GM12875 (cell line): Measurements from ENCODE around the gene PGA5.

ENCODE experiments used
- H3K4me3 ChIP-seq: one replicate; pipeline ENCODE4 v1.5.1; 2011; ENCODE audit warnings: low read depth, low read length, control low read depth
- TF ChIP-seq, protein P1 (sequence below): IDR thresholded peaks from 2 replicates; pipeline ENCODE4 v1.5.1; 2011; ENCODE audit warnings: low read depth, mild to moderate bottlenecking, control low read depth, inconsistent platforms, low read length, moderate library complexity, borderline replicate concordance; ENCODE audit not compliant: insufficient read depth

Gene PGA5

DNA sequence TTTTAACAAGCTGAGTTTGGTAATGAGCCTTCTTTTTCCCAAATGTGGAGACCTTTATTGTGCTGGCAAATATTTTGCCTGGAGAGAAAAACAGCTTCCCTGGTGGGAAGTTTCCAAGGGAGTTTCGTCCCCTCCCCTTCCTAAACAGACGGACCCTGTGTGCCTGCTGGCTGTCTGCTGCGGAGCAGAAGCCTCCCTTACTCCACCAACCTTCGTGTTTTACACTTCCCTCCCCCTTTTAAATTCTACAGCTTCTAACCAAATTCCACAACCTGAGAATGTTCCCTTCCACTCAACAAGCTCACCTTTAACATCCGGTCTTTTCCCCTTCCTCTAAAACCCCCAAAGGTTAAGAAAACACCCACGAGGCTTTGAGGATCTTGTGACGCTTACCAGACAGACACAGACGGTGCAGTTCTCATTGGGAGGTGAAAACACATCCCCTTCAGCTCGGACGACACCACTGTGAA, 37.1 kb downstream of the PGA5 start:
- no peak overlapping the region for H3K4me3 ChIP-seq
- TF ChIP-seq, protein P1, sequence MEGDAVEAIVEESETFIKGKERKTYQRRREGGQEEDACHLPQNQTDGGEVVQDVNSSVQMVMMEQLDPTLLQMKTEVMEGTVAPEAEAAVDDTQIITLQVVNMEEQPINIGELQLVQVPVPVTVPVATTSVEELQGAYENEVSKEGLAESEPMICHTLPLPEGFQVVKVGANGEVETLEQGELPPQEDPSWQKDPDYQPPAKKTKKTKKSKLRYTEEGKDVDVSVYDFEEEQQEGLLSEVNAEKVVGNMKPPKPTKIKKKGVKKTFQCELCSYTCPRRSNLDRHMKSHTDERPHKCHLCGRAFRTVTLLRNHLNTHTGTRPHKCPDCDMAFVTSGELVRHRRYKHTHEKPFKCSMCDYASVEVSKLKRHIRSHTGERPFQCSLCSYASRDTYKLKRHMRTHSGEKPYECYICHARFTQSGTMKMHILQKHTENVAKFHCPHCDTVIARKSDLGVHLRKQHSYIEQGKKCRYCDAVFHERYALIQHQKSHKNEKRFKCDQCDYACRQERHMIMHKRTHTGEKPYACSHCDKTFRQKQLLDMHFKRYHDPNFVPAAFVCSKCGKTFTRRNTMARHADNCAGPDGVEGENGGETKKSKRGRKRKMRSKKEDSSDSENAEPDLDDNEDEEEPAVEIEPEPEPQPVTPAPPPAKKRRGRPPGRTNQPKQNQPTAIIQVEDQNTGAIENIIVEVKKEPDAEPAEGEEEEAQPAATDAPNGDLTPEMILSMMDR, result no peak

DNA sequence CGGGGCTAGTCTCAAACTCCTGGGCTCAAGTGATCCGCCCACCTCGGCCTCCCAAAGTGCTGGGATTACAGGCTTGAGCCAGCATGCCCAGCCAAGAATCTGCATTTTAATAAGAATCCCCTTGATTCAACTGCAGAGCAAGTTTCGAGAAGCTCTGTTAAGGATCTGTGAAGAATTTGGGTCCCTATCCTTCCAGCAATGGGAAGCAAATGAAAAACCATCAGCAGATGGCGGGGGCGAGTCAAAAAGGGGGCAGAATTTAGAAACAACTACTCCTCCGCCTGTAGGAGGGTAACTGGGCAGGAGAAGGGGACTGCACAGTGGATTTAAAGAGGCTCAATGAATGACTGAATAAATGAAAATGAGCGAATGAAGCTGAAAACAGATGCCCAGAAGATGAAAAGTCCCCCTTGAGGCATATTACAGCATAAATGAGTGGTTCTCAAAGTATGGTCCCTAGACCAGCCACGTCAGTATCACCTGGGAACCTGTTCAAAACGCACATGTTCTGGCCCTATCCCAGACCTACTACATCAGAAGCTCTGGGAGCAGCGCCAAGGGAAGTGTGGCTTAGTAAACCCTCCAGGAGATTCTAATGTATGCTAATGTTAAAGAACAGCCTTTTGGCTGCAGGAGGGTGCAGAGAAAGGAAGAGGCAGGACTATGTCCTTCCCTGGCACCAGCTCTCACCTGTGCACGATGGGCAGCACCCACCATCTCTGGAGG, 39.1 kb downstream of the PGA5 start:
- H3K4me3 ChIP-seq, result no peak overlapping the region
- TF ChIP-seq, protein P1, result no peak

DNA sequence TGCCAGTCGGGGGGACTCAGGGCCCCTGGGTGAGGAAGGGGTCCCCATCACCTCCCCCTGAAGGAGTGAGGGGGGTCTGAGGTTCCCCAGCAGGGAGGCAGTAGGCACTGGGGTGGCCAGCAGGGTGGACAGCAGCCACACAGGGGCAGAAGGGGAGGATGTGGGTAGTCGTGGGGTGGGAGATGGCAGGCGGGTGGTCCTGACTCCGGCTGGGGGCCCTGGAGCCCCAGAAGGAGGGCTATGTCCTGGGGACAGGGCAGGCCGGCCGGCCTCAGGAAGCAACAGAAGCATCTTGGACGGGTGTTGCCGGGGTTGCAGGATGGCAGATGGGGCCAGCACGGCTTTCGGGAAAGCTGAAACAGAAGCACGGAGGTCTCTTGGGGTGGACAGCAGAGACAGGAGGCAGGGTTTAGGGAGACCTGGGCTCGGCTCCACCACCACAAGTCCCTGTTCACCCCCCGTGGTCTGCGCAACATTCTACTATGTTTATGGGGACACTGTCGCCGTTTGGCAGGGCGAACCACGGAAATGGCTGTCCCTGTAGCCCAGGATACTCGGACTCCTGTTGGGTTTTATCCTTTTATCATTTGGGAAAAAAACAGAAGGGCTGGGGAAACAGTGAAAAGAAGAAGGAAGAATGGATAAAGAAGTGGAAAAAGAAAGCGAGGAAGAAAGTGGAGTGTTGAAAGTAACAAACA, 40.1 kb downstream of the PGA5 start:
- TF ChIP-seq, protein P1, result no peak
- no peak overlapping the region for H3K4me3 ChIP-seq

DNA sequence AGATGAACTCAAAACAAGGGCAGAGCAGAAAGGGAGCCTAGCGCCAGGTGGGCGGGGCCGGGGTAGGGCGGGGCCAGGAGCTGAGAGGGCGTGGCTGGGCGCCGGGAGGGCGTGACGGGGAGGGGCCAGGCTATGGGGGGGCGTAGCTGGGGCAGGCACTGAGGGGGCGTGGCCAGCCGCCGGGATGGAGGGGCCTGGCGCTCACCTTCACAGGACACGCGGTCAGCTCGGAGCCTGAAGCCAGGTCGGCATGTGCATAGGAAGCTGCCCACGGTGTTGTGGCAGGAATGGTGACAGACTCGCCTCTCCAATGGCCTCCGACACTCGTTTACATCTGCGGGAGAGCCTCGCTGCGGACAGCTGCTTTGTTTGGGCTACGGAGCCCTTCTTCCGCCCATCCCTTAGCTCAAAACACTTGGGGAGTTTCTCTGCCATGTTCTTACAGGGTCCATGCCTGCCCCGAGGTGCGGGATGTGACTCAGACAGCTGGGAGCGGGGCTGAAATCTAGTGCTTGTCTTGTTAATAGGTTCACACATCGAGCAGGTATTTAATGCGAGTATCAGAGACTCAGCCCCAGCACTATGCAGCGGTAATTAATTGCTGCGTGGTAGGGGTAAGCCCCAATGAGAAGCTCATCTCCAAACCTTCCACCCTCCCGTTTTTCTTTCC, 40.7 kb downstream of the PGA5 start:
- TF ChIP-seq, protein P1, result no peak
- no peak overlapping the region for H3K4me3 ChIP-seq

DNA sequence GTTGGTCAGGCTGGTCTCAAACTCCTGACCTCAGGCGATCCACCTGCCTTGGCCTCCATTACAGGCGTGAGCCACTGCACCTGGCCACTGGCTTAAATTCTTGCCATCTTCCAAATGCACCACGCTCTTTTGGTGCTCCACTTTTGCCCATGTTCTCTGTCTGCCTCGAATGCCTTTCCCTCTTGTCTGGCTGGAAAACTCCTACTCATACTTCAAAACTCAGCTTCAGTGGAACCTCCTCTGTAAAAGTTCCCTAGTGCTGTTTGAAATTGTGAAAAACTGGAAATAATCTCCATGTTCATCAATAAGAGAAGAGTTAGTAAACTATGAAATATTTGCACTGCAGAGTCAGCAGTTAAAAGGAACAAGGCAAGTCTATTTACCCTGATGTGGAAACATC, 42.6 kb downstream of the PGA5 start:
- TF ChIP-seq, protein P1, result no peak
- H3K4me3 ChIP-seq, result no peak overlapping the region

DNA sequence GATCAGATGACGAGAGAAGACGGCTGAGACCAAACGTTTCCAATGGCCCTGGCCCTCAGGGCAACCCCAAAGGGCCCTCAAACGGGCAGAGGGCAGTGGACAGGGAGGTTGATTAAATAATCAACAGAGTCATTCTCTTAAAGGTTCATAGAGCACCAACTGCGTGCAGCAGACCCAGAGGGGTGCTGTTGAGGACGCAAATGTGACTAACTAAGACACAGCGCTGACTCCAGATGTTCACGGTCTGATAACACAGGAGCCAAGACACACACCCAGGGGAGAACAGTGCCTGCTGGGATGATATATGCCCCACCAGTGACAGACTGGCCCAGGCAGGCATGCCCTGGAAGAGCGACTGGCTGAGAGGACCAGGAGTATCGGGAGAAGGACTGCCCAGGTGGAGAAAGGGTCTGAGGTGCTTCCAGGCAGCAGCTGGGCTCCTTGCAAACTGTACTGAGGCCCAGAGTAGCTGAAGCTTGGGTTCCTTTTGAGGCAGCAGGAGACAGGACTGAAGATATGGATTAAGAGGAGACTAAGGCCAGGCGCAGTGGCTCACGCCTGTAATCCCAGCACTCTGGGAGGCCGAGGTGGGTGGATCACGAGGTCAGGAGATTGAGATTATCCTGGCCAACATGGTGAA, 46.5 kb downstream of the PGA5 start:
- TF ChIP-seq, protein P1, result no peak
- H3K4me3 ChIP-seq, result no peak overlapping the region
